ENCODE measurements around the gene FSD1. TPM values are rescaled to one million over a fixed set of nuclear protein-coding genes. Genes with fewer than 3 reads are reported as not detected.

FSD1 gene
- total RNA-seq, 1 donor from 2014 or later, result 26.8 TPM

- Mint-ChIP-seq H3K4me1 (ENCODE audit: low read depth) (peaks cover 4% of the 10 kb centered on the region), H3K9me3 (no peaks in the 10 kb centered on the region), H3K27me3 (ENCODE audit: low read depth) (no peaks in the 10 kb centered on the region), H3K4me3 (ENCODE audit: low read depth) (no peak overlapping the region), H3K36me3 (ENCODE audit: low read depth) (no peaks in the 10 kb centered on the region), H3K27ac (no peak overlapping the region)
- DNase-seq (ENCODE audit: low spot score), result no peak
- intact Hi-C loops (cut with micrococcal nuclease), result no loop called here
Measured at GRCh38 chr19:4294389-4294788, 10.0 kb upstream of the FSD1 start.

- H3K36me3 Mint-ChIP-seq (ENCODE audit: low read depth), result no peaks in the 10 kb centered on the region
- no peaks in the 10 kb centered on the region for H3K27me3 Mint-ChIP-seq (ENCODE audit: low read depth)
- H3K4me3 Mint-ChIP-seq (ENCODE audit: low read depth), result no peak overlapping the region
- no peak for DNase-seq (ENCODE audit: low spot score)
- H3K9me3 Mint-ChIP-seq, result no peaks in the 10 kb centered on the region
- H3K27ac Mint-ChIP-seq, result no peak overlapping the region
- H3K4me1 Mint-ChIP-seq (ENCODE audit: low read depth), result peaks cover 4% of the 10 kb centered on the region
- intact Hi-C loops (cut with micrococcal nuclease), result no loop called here
Measured at GRCh38 chr19:4295972-4296771, 8.2 kb upstream of the FSD1 start.

GRCh38 chr19:4297901-4298809 lies 6.2 kb upstream of the FSD1 start:
- H3K36me3 Mint-ChIP-seq (ENCODE audit: low read depth), result no peaks in the 10 kb centered on the region
- DNase-seq (ENCODE audit: low spot score), result no peak
- no peaks in the 10 kb centered on the region for H3K27me3 Mint-ChIP-seq (ENCODE audit: low read depth)
- no peak overlapping the region for H3K4me3 Mint-ChIP-seq (ENCODE audit: low read depth)
- H3K27ac Mint-ChIP-seq, result peak overlapping the region; percentile 66
- H3K9me3 Mint-ChIP-seq, result no peaks in the 10 kb centered on the region
- H3K4me1 Mint-ChIP-seq (ENCODE audit: low read depth), result peaks cover 15% of the 10 kb centered on the region
- intact Hi-C loops (cut with micrococcal nuclease), result no loop called here

- Mint-ChIP-seq H3K27me3 (ENCODE audit: low read depth) (no peaks in the 10 kb centered on the region), H3K9me3 (no peaks in the 10 kb centered on the region), H3K27ac (peak overlapping the region; percentile 66), H3K36me3 (ENCODE audit: low read depth) (no peaks in the 10 kb centered on the region), H3K4me1 (ENCODE audit: low read depth) (peaks cover 20% of the 10 kb centered on the region), H3K4me3 (ENCODE audit: low read depth) (no peak overlapping the region)
- DNase-seq (ENCODE audit: low spot score), result no peak
- intact Hi-C loops (cut with micrococcal nuclease), result no loop called here
Measured at GRCh38 chr19:4298810-4299550, 5.4 kb upstream of the FSD1 start.

DNA sequence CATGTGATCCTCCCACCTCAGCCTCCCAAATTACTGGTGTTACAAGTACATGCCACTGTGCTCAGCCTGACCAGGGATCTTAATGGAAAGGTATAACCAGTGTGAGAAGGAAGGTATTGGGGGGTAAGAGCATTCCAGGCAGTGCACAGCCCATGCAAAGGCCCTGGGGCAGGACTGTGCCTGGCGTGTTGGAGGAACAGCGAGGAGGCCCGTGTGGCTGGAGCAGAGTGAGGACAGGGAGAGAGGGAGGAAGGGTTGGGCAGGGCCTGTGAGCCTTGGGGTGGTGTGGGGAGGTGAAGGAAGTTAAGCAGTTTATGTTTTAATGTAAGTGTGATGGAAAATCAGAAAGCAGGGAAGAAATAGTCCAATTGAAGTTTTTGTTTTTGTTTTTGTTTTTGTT lies 3.8 kb upstream of the FSD1 start:
- H3K4me3 Mint-ChIP-seq (ENCODE audit: low read depth), result peak overlapping the region; percentile 54
- peak overlapping the region; percentile 67 for H3K27ac Mint-ChIP-seq
- H3K36me3 Mint-ChIP-seq (ENCODE audit: low read depth), result no peaks in the 10 kb centered on the region
- DNase-seq (ENCODE audit: low spot score), result no peak
- H3K4me1 Mint-ChIP-seq (ENCODE audit: low read depth), result peaks cover 28% of the 10 kb centered on the region
- no peaks in the 10 kb centered on the region for H3K9me3 Mint-ChIP-seq
- intact Hi-C loops (cut with micrococcal nuclease), result no loop called here
- H3K27me3 Mint-ChIP-seq (ENCODE audit: low read depth), result no peaks in the 10 kb centered on the region

- DNase-seq (ENCODE audit: low spot score), result no peak
- H3K27me3 Mint-ChIP-seq (ENCODE audit: low read depth), result no peaks in the 10 kb centered on the region
- peak overlapping the region; percentile 79 for H3K27ac Mint-ChIP-seq
- intact Hi-C loops (cut with micrococcal nuclease), result no loop called here
- H3K4me1 Mint-ChIP-seq (ENCODE audit: low read depth), result peaks cover 29% of the 10 kb centered on the region
- H3K4me3 Mint-ChIP-seq (ENCODE audit: low read depth), result peak overlapping the region; percentile 74
- peaks cover 3% of the 10 kb centered on the region for H3K36me3 Mint-ChIP-seq (ENCODE audit: low read depth)
- no peaks in the 10 kb centered on the region for H3K9me3 Mint-ChIP-seq
Measured at GRCh38 chr19:4301590-4302242, 2.7 kb upstream of the FSD1 start.

DNA sequence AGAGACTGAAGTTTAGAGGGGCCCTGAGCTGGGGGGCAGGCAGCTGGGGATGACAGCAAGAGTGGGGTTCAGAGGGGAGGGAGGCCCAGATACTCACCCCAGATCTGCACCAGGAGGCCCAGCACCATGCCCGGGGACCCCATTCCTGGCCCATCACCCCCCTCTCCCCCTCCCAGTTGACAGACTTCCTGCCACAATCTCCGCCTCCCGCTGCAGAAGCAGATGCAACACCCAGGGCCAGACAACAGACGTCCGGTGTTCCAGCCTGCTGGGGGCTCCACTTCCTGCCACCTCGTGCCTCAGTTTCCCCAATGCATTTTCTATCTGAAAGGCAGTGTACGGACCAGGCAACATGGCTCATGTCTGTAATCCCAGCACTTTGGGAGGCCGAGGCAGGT lies 2.2 kb upstream of the FSD1 start, which contains the start of gene TMIGD2:
TMIGD2 (minus strand) TSS at position 147 of the 398 bp plus-strand sequence; CDS start at position 143, 4 bp downstream.
- H3K9me3 Mint-ChIP-seq, result no peaks in the 10 kb centered on the region
- intact Hi-C loops (cut with micrococcal nuclease), result no loop called here
- peaks cover 4% of the 10 kb centered on the region for H3K36me3 Mint-ChIP-seq (ENCODE audit: low read depth)
- no peaks in the 10 kb centered on the region for H3K27me3 Mint-ChIP-seq (ENCODE audit: low read depth)
- peak within 1 kb of the TSS; percentile 74 for H3K4me3 Mint-ChIP-seq (ENCODE audit: low read depth)
- no peak for DNase-seq (ENCODE audit: low spot score)
- H3K4me1 Mint-ChIP-seq (ENCODE audit: low read depth), result peaks cover 29% of the 10 kb centered on the region
- peak within 1 kb of the TSS; percentile 79 for H3K27ac Mint-ChIP-seq

DNA sequence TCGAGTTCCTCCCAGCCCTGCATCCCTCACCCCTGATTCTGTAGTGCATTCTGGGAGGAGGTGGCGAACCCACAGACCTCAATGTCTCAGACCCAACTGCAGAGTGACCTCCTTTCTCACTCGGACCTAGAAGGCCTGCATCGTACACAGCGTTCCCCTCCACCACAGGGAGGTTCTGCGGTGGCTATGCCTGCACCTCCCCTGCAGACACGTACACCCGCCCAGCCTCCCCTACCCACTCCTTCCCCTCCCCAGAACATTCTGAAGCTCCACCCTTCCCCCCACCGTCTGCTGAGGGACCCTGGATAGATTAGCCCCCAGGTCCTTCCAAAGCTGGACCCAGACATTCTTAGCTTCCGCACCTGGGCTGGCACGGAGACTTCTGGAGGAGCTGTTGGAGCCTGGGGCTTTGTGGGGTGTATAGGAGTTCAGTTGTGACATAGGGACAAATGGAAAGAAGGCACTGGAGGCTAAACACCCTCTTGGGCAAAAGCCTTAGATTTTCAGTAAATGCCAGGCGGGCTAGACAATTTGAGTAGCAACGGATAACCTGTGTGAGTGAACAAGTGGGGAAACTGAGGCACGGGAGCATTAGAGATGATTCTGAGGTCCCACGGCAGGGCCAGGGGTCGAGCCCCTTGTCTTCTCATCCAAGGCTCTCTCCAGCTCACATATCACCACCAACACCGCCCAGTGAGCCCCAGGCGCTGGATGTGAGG lies 420 bp upstream of the FSD1 start:
- Mint-ChIP-seq H3K27ac (peak overlapping the region; percentile 67), H3K27me3 (ENCODE audit: low read depth) (no peaks in the 10 kb centered on the region), H3K9me3 (no peaks in the 10 kb centered on the region), H3K4me3 (ENCODE audit: low read depth) (peak overlapping the region; percentile 66), H3K4me1 (ENCODE audit: low read depth) (peaks cover 25% of the 10 kb centered on the region), H3K36me3 (ENCODE audit: low read depth) (peaks cover 4% of the 10 kb centered on the region)
- no peak for DNase-seq (ENCODE audit: low spot score)
- intact Hi-C loops (cut with micrococcal nuclease), result no loop called here

DNA sequence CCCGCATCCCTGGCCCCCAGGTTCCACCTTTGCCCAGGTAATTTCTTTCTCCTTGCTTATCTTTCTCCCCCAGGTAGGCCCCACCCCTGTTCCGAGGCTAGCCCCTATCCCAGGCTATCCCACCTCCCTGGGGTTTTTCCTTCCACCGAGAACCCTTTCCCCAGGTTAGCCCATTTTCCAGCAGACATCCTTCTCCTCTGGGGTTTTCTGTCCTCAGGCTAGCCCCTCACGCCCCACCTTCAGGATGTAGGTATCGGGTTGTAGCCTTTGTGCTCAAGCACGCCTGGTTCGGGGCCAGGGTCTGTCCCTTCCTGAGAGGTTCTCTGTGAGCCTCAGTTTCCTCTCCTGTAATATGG lies 837 bp downstream of the FSD1 start:
- intact Hi-C loops (cut with micrococcal nuclease), result no loop called here
- DNase-seq (ENCODE audit: low spot score), result no peak
- peak overlapping the region; percentile 76 for H3K4me3 Mint-ChIP-seq (ENCODE audit: low read depth)
- H3K27me3 Mint-ChIP-seq (ENCODE audit: low read depth), result no peaks in the 10 kb centered on the region
- H3K4me1 Mint-ChIP-seq (ENCODE audit: low read depth), result peaks cover 25% of the 10 kb centered on the region
- H3K36me3 Mint-ChIP-seq (ENCODE audit: low read depth), result peaks cover 4% of the 10 kb centered on the region
- H3K27ac Mint-ChIP-seq, result no peak overlapping the region
- H3K9me3 Mint-ChIP-seq, result no peaks in the 10 kb centered on the region

DNA sequence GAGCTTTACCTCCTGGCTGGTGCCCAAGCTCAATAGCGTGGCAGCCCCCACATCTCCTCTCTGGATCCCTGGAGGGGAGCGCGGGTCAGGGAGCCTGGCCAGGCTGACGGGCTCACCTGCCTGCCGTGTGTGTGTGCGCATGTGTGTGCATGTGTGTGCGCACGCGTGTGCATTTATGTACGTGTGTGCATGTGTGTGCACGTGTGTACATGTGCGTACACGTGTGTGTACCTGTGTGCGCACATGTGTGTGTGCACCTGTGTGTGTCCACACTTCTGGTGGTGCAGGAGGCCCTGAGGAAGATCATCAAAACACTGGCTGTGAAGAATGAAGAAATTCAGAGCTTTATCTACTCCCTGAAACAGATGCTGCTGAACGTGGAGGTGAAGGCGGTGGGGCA lies 1.3 kb downstream of the FSD1 start:
- H3K4me3 Mint-ChIP-seq (ENCODE audit: low read depth), result peak overlapping the region; percentile 76
- no peak for DNase-seq (ENCODE audit: low spot score)
- intact Hi-C loops (cut with micrococcal nuclease), result no loop called here
- H3K27me3 Mint-ChIP-seq (ENCODE audit: low read depth), result no peaks in the 10 kb centered on the region
- peaks cover 25% of the 10 kb centered on the region for H3K4me1 Mint-ChIP-seq (ENCODE audit: low read depth)
- H3K27ac Mint-ChIP-seq, result no peak overlapping the region
- peaks cover 9% of the 10 kb centered on the region for H3K36me3 Mint-ChIP-seq (ENCODE audit: low read depth)
- no peaks in the 10 kb centered on the region for H3K9me3 Mint-ChIP-seq

DNA sequence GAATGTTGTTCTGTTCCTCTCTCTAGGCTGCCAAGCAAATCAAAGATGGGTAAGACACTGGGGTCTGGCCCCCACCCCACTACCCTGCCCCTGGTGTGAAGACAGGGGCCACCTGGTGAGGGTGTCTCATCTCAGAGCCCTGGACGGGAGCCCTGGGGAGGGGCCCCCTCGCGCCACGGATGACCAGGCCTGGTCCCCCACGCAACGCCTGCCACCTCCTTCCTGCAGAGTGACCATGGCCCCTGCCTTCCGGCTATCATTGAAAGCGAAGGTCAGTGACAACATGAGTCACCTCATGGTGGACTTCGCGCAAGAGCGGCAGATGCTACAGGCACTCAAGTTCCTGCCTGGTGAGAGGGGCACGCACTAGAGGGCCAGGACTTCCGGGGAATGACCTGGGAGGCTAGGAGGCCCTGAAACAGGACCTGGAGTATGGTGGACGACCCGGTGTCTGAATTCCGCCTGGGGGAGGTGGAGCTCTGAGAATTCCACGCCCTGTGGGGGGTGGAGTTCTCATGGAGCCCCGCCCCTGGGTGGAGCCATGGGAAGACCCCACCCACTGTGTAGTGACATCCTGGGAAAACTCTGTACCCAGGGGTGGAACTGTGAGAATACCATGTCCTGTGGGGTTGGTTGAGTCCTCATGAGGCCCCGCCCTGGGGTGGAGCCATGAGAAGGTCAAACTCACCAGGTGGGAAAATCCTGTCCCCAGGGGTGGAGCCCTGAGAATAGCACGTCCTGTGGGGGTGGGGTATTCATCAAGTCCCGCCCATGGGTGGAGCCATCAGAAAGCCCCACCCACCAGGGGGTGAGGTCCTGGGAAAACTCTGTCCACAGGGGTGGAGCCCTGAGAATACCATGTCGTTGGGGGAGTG lies 6.1 kb downstream of the FSD1 start:
- H3K27ac Mint-ChIP-seq, result no peak overlapping the region
- H3K4me3 Mint-ChIP-seq (ENCODE audit: low read depth), result no peak overlapping the region
- intact Hi-C loops (cut with micrococcal nuclease), result no loop called here
- no peak for DNase-seq (ENCODE audit: low spot score)
- peaks cover 13% of the 10 kb centered on the region for H3K36me3 Mint-ChIP-seq (ENCODE audit: low read depth)
- H3K9me3 Mint-ChIP-seq, result no peaks in the 10 kb centered on the region
- peaks cover 2% of the 10 kb centered on the region for H3K4me1 Mint-ChIP-seq (ENCODE audit: low read depth)
- H3K27me3 Mint-ChIP-seq (ENCODE audit: low read depth), result no peaks in the 10 kb centered on the region
